Measurements from ENCODE around the gene TOX2.
A peak's percentile ranks its signal among the peaks of the same experiment; 100 is the strongest.

TOX2 gene

GRCh38 chr20:43938932-43939761 lies 24.5 kb downstream of the TOX2 start:
- DNase-seq (ENCODE audit: low spot score) = peak; percentile 93

- DNase-seq (ENCODE audit: low spot score) = peak; percentile 35
Observed at GRCh38 chr20:43939762-43940121, 25.1 kb downstream of the TOX2 start.

- DNase-seq (ENCODE audit: low spot score) = no peak
Observed at GRCh38 chr20:43940518-43941225, 26.0 kb downstream of the TOX2 start.

DNA sequence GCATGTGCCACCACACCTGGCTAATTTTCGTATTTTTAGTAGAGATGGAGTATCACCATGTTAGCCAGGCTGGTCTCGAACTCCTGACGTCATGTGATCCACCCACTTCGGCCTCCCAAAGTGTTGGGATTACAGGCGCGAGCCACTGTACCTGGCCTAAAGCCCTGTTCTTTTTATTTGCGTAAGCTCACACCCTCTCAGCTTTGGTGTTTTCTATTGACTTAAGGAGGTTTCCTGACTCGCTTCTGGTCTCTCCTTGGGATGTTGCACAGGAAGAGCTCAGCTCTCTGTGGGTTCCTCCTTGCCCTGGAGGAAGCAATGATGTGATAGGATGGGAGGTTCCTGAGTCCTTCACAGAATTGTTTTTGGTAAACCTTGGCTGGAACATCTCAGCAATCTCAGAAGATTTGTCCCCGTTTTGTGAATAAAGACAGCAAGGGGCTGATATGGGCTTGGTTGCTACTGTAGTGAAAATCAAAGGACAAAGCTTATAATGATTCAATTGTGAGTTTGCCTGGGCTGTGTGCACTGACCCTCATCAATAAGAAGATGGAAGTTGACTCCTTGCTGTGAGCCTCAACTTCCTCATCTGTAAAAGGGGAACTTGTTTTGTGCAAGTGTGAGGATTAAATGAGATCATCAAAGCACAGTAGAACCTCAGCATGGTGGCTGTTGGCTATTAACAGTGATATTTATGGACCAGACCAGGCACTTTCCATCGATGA lies 27.0 kb downstream of the TOX2 start:
- no peak for DNase-seq (ENCODE audit: low spot score)

DNA sequence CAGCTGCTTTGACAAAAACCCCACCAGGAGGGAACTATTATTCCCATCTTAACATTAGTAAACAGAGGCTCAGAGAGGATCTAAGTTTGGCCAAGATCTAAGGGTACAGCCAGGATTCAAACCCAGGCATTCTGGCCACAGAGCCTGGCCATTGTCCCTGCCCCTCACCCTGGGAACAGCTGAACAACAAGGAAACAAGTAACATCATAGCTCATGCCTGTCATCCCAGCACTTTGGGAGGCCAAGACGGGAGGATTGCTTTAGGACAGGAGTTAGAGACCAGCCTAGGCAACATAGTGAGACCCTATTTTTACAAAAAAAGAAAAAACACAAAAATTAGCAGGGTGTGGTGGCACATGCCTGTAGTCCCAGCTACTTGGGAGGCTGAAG lies 27.5 kb downstream of the TOX2 start:
- DNase-seq (ENCODE audit: low spot score) = no peak

DNA sequence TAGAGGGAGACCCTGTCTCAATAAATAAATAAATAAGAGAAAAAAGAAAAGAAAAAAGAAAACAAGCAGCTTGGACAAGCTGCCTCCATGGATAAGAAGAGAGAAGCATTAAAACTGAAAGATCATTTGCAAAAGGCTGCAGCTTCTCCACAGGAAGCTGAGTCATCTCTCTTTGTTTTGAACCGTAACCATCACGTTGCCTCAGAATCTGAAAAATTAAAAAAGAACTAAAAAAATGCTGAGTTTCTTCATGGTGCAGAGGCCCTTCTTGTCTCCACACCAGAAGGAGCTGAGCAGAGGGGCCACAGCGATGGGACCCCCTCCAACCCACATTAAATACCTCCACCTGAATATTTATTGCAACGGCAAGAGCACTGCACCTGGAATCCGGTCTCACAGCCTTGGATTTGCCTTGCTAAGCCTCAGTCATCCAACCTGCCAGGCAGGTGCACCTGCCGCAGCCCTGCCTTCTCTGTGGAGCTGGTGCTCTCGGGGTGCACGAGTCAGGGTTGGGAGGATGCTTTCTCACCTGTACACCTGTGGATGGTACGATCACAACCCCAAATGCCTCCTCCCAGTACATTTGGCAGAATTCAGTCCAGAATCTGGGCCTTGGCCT lies 28.1 kb downstream of the TOX2 start:
- peak; percentile 76 for DNase-seq (ENCODE audit: low spot score)

- no peak for DNase-seq (ENCODE audit: low spot score)
Observed at GRCh38 chr20:43943725-43944124, 29.1 kb downstream of the TOX2 start.

DNA sequence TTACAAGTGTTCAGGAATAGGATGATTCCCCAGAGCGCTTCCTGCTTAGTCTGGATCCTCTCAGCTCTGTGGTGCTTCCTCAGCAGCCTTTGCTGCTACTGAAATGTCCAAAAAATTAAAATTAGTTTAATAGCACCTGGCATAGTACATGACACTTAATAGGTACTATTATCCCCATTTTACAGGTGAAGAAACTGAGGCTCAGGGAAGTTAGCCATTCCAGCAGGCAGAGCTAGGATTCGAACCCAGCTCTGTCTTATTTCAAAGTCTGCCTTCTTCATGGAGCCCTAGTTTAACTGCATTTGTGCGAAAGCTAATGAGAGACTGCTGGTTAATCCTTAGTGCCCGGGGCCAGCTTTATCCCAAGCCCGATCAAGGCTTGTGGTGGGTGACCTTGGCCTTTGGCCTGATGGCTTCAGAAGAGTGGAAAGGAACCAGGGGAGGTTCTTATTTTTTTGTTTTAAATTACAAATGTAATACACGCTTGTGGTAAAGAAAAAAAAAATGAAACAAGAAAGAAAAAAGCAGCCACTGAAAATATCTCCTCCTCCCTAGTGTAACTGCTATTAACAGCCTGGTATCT lies 30.1 kb downstream of the TOX2 start:
- DNase-seq (ENCODE audit: low spot score) = no peak

- no peak for DNase-seq (ENCODE audit: low spot score)
Observed at GRCh38 chr20:43945391-43946205, 30.9 kb downstream of the TOX2 start.

DNA sequence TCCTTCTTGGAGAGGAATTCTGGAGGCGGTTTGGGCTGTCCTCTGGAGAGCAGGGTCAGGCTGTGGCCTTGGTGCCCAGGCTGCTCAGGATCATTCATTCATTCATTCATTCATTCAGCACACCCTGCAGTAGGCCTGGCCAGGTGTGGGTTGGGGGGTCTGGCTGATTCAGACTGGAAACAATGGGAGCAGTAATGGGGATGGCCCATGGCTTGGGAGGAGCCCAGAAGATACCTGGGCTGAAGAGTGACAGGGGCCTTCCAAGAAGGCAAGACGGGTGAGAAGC lies 31.5 kb downstream of the TOX2 start:
- no peak for DNase-seq (ENCODE audit: low spot score)

- DNase-seq (ENCODE audit: low spot score) = no peak
Observed at GRCh38 chr20:43946659-43947315, 32.1 kb downstream of the TOX2 start.

GRCh38 chr20:43947316-43947710 lies 32.7 kb downstream of the TOX2 start:
- peak; percentile 35 for DNase-seq (ENCODE audit: low spot score)

- DNase-seq (ENCODE audit: low spot score) = no peak
Observed at GRCh38 chr20:43948455-43948854, 33.8 kb downstream of the TOX2 start.

DNA sequence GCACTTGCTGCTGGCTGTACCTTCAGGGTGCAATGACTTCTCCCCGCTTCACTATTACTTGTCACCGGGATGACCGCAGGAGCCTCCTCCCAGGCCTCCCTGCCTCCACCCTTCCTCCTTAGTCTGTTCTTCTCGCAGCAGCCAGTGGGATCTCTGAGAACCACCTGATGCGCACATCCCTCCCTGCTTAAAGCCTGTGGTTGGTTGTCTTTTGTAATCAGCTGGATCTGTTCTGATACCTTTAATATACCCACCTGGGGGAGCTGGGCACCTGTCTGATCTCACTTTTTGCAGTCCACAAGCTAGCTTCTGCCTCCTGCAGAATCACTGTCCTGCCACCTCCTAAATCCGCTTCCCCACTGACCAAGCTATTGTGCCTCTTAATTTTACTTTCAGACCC lies 34.6 kb downstream of the TOX2 start:
- no peak for DNase-seq (ENCODE audit: low spot score)

GRCh38 chr20:43949741-43950618 lies 35.3 kb downstream of the TOX2 start:
- DNase-seq (ENCODE audit: low spot score) = no peak

GRCh38 chr20:43953919-43954592 lies 39.4 kb downstream of the TOX2 start:
- no peak for DNase-seq (ENCODE audit: low spot score)

GRCh38 chr20:43954704-43955061 lies 40.0 kb downstream of the TOX2 start:
- no peak for DNase-seq (ENCODE audit: low spot score)

DNA sequence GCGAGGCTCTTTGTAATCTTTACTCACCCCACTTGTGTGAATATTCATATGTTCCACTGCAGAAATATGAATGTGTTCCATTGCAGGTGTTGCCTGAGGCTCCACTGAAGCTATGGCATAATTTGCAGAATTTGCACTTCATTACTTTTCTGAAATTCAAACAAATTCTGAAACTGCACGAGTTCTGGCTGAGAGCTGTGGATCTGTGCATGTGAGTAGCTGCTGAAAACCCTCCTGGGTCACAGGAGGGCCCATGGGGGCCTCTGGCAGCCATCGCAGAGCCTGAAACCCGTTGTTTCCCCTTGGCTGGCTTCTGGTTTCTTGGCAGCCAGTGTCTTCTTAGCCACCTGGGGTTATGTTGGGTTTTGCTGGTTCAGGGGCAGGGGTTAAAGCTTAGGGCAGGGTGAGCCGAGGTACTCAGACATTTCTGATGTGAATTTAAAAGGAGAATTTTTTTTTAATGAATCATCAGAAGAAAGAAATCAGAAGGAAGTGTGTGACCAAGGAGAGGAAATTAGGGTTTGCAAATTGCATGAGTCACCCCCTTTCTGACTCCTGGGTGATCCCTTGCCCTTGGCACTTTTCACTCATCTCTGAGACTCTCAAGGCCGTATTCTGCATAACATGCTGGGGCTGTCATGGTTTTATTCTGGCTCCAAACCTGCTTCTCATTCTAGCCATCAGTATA lies 40.6 kb downstream of the TOX2 start:
- peak; percentile 91 for DNase-seq (ENCODE audit: low spot score)

DNA sequence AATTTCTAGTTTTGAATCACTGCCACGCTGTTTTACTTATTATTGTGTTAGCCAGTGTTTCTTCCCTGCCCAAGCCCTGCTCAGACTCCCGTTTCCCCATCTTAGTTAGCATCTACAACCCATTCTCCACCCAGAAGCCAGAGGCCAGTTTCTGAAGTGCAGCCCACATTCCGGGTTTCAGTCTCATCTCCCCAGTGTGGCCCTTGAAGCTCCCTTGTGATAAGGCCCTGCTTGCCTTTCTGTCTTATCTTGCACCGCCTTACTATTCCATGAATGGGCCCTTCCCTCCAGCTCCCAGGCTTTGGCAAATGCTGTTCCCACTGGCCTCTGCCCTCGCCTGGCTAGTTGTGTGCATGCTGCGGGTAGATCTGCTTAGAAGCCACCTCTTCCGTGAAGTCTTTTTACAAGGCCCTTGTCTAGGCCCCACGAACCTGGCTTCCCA lies 41.1 kb downstream of the TOX2 start:
- no peak for DNase-seq (ENCODE audit: low spot score)

All from GM03348 (cell line).